CD14-positive monocyte (primary cell): ENCODE data around the gene GLDN. TPM values are rescaled to one million over a fixed set of nuclear protein-coding genes. Genes with fewer than 3 reads are reported as not detected.

Source experiments
- DNase-seq, 3 donors: peaks; one replicate each; pipeline ENCODE4 v3.0.0-alpha.2; 2011 to 2022
- H2AFZ ChIP-seq: 2 replicates; pipeline ENCODE4 v1.6.0; 2012; ENCODE audit warnings: mild to moderate bottlenecking, low read depth, low read length, inconsistent platforms; ENCODE audit not compliant: insufficient read depth, poor library complexity, severe bottlenecking
- H3K27ac ChIP-seq, 2 donors: 1 replicate in 1 of 2; 2 replicates in 1 of 2; pipeline ENCODE4 v1.5.1; 2012 to 2013; ENCODE audit warnings: low read length in 2 of 2, control low read depth in 1 of 2, inconsistent platforms in 1 of 2, low read depth in 1 of 2, mild to moderate bottlenecking in 1 of 2
- H3K27me3 ChIP-seq, 2 donors: one replicate each; pipeline versions ENCODE4 v1.6.0 to v1.6.1; 2011 to 2013; ENCODE audit warnings: low read length in 2 of 2; ENCODE audit not compliant: control insufficient read depth in 2 of 2, insufficient read depth in 2 of 2
- H3K36me3 ChIP-seq, 2 donors: replicated peaks in 1 of 2; 1 replicate in 1 of 2; 2 replicates in 1 of 2; pipeline versions ENCODE4 v1.5.1 to v1.6.1; 2012 to 2013; ENCODE audit warnings: low read length in 2 of 2, control low read depth in 1 of 2, inconsistent platforms in 1 of 2, mild to moderate bottlenecking in 1 of 2; ENCODE audit not compliant: insufficient read depth in 2 of 2, control insufficient read depth in 1 of 2
- H3K4me1 ChIP-seq, 2 donors: 1 replicate in 1 of 2; 2 replicates in 1 of 2; pipeline versions ENCODE4 v1.5.1 to v1.6.1; 2012 to 2013; ENCODE audit warnings: low read length in 2 of 2, control low read depth in 1 of 2, inconsistent platforms in 1 of 2, mild to moderate bottlenecking in 1 of 2, moderate library complexity in 1 of 2; ENCODE audit not compliant: insufficient read depth in 2 of 2, control insufficient read depth in 1 of 2
- H3K4me2 ChIP-seq: replicated peaks from 2 replicates; pipeline ENCODE3; 2012; ENCODE audit warnings: low read length, moderate library complexity, mild to moderate bottlenecking; ENCODE audit not compliant: poor library complexity, severe bottlenecking; ENCODE audit errors: extremely low read depth
- H3K4me3 ChIP-seq, 3 experiments: fragments of 200-600 bp in 1 of 3; sonication (generic) in 1 of 3; replicated peaks in 1 of 3; 1 replicate in 2 of 3; 2 replicates in 1 of 3; pipeline ENCODE4 v1.5.1; 2011 to 2013; ENCODE audit warnings: low read length in 3 of 3, mild to moderate bottlenecking in 3 of 3, control low read depth in 2 of 3, low read depth in 2 of 3, inconsistent platforms in 1 of 3, moderate library complexity in 1 of 3
- H3K79me2 ChIP-seq: 2 replicates; pipeline ENCODE4 v1.6.0; 2012; ENCODE audit warnings: mild to moderate bottlenecking, control low read depth, inconsistent platforms, low read length, moderate library complexity; ENCODE audit not compliant: insufficient read depth
- H3K9ac ChIP-seq: 2 replicates; pipeline ENCODE4 v1.6.0; 2017; ENCODE audit warnings: low read length, mild to moderate bottlenecking; ENCODE audit not compliant: insufficient read depth, poor library complexity, severe bottlenecking
- H3K9me3 ChIP-seq, 2 donors: replicated peaks in 1 of 2; 1 replicate in 1 of 2; 2 replicates in 1 of 2; pipeline versions ENCODE4 v1.5.1 to v1.6.1; 2012 to 2013; ENCODE audit warnings: low read length in 2 of 2, control low read depth in 1 of 2; ENCODE audit not compliant: control insufficient read depth in 1 of 2, insufficient read depth in 1 of 2
- H4K20me1 ChIP-seq: 2 replicates; pipeline ENCODE4 v1.6.0; 2012; ENCODE audit warnings: mild to moderate bottlenecking, low read length, control low read depth, moderate library complexity; ENCODE audit not compliant: insufficient read depth
- H3K27ac Mint-ChIP-seq, 7 donors: one replicate each; pipeline ENCODE4 v1.8.0; 2020; ENCODE audit warnings: mild to moderate bottlenecking in 7 of 7, mixed read lengths in 7 of 7, moderate library complexity in 6 of 7, inconsistent platforms in 2 of 7
- H3K27me3 Mint-ChIP-seq, 3 donors: one replicate each; pipeline ENCODE4 v1.8.0; 2021 to 2022; ENCODE audit warnings: low read depth in 3 of 3, mild to moderate bottlenecking in 3 of 3, mixed read lengths in 3 of 3, moderate library complexity in 3 of 3, inconsistent platforms in 1 of 3
- H3K36me3 Mint-ChIP-seq, 2 donors: one replicate each; pipeline ENCODE4 v1.8.0; 2020; ENCODE audit warnings: mixed read lengths in 2 of 2, inconsistent platforms in 1 of 2, mild to moderate bottlenecking in 1 of 2
- H3K4me1 Mint-ChIP-seq: one replicate; pipeline ENCODE4 v1.8.0; 2020; ENCODE audit warnings: mild to moderate bottlenecking, mixed read lengths
- H3K4me3 Mint-ChIP-seq, 2 donors: one replicate each; pipeline ENCODE4 v1.8.0; 2020; ENCODE audit warnings: mild to moderate bottlenecking in 2 of 2, mixed read lengths in 2 of 2, moderate library complexity in 1 of 2
- H3K9me3 Mint-ChIP-seq, 7 donors: one replicate each; pipeline ENCODE4 v1.8.0; 2020 to 2022; ENCODE audit warnings: mixed read lengths in 7 of 7, mild to moderate bottlenecking in 6 of 7, moderate library complexity in 6 of 7, inconsistent platforms in 2 of 7
- WGBS: methylation state at CpG from one replicate; pipeline ENCODE4 v1.1.5; 2013; ENCODE audit warnings: missing lambda C conversion rate; ENCODE audit not compliant: insufficient coverage; 5-methylcytosine and 5-hydroxymethylcytosine counted together
- intact Hi-C, 2 donors: fragments of 100-400 bp; cut with micrococcal nuclease; formaldehyde crosslinking; loops; one replicate each; pipeline versions ENCODE4 v1.15.0 to v1.15.1; 2023
- polyA plus RNA-seq, 3 donors: library from polyadenylated mRNA; depleted of rRNA in 1 of 3; unstranded in 2 of 3; stranded (reverse) in 1 of 3; fragments of 300-500 nt in 2 of 3; fragments of >200 nt in 1 of 3; fragmentation: Illumina TruSeq in 2 of 3; gene quantifications; 1 replicate in 2 of 3; 2 replicates in 1 of 3; pipeline ENCODE4 v1.2.3, GENCODE V29; 2012 to 2021
- TF ChIP-seq, protein P1 (sequence below): fragments of 200-600 bp; IDR thresholded peaks from one replicate; pipeline ENCODE4 v1.8.0; 2022; ENCODE audit warnings: antibody characterized with exemption, mild to moderate bottlenecking

GLDN gene
- polyA plus RNA-seq, 3 donors, result 0.04 TPM; not detected in 2

DNA sequence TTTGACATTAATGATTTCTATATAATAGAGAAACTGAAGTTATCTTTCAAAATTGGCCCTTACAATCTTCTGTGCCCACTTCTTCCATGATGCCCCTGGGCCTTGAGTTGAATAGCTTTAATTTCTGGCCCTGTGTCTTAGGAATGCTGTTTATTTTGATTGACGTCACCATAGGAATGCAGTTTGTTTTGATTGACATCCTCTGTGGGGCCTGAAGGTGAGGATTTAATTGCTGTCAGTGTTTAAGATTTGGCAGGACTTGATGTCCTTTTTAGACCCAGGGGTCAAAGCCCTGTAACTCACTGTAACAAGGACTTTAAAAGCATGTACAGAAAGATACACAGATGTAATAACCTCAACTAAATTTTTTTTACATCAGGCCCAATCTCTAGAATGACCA lies 83.3 kb downstream of the GLDN start:
- TF ChIP-seq, protein P1, sequence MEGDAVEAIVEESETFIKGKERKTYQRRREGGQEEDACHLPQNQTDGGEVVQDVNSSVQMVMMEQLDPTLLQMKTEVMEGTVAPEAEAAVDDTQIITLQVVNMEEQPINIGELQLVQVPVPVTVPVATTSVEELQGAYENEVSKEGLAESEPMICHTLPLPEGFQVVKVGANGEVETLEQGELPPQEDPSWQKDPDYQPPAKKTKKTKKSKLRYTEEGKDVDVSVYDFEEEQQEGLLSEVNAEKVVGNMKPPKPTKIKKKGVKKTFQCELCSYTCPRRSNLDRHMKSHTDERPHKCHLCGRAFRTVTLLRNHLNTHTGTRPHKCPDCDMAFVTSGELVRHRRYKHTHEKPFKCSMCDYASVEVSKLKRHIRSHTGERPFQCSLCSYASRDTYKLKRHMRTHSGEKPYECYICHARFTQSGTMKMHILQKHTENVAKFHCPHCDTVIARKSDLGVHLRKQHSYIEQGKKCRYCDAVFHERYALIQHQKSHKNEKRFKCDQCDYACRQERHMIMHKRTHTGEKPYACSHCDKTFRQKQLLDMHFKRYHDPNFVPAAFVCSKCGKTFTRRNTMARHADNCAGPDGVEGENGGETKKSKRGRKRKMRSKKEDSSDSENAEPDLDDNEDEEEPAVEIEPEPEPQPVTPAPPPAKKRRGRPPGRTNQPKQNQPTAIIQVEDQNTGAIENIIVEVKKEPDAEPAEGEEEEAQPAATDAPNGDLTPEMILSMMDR, result no peak
- intact Hi-C loops, result no loop called here

DNA sequence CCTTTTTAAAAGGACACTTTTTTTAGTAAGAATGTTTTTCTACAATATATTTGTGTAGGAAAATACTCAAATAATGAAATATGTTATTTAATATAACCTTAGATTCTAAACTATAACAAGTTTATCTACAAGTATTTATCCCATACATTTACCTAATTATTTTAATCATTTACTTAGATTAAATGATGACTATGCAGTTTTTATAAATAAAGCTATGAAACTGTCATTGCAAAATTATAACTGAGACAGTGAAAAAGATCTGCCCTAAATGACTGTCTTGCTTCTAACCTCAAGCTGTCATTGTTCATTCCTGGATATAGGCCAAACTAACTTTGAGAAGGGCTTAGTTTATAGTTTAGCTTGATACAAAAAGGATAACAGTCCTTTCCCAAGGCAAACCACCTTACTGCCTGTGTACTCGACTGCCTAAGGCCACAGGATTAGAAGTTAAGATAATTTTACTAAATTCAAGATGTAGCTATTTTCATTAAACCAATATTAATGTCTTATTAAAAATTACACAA lies 84.1 kb downstream of the GLDN start:
- H3K4me1 ChIP-seq, result no peaks in the 10 kb centered on the region
- no peak for DNase-seq
- Mint-ChIP-seq H3K27ac (no peak overlapping the region), H3K4me1 (no peaks in the 10 kb centered on the region), H3K4me3 (no peak overlapping the region), H3K9me3 (peaks cover 0 to 5% (median 5%) of the 10 kb centered on the region in 7 donors), H3K36me3 (no peaks in the 10 kb centered on the region), H3K27me3 (peaks cover 0 to 6% (median 0%) of the 10 kb centered on the region in 3 donors)
- H3K79me2 ChIP-seq, result no peaks in the 10 kb centered on the region
- TF ChIP-seq, protein P1, result no peak
- H3K27me3 ChIP-seq, result no peaks in the 10 kb centered on the region
- no peaks in the 10 kb centered on the region for H3K9me3 ChIP-seq
- no peak overlapping the region for H2AFZ ChIP-seq
- no peak overlapping the region for H3K27ac ChIP-seq
- no peak overlapping the region for H3K4me3 ChIP-seq
- no peaks in the 10 kb centered on the region for H4K20me1 ChIP-seq
- no peak overlapping the region for H3K9ac ChIP-seq
- H3K36me3 ChIP-seq, result no peaks in the 10 kb centered on the region
- WGBS, result no CpG with 5 or more reads among the region's 1 CpG
- intact Hi-C loops, result no loop called here
- no peak overlapping the region for H3K4me2 ChIP-seq

More for the DNA sequence above, 83.3 kb downstream of the GLDN start:
- no peaks in the 10 kb centered on the region for H3K79me2 ChIP-seq
- H2AFZ ChIP-seq, result no peak overlapping the region
- H3K4me1 ChIP-seq, result no peaks in the 10 kb centered on the region
- no peaks in the 10 kb centered on the region for H3K36me3 ChIP-seq
- H3K27me3 ChIP-seq, result no peaks in the 10 kb centered on the region
- DNase-seq, result no peak
- Mint-ChIP-seq H3K4me3 (no peak overlapping the region), H3K4me1 (no peaks in the 10 kb centered on the region), H3K27me3 (peaks cover 0 to 6% (median 0%) of the 10 kb centered on the region in 3 donors), H3K27ac (no peak overlapping the region), H3K9me3 (peaks cover 0 to 5% (median 4%) of the 10 kb centered on the region in 7 donors), H3K36me3 (no peaks in the 10 kb centered on the region)
- H3K4me3 ChIP-seq, result no peak overlapping the region
- H3K4me2 ChIP-seq, result no peak overlapping the region
- no peak overlapping the region for H3K27ac ChIP-seq
- WGBS, result no CpG with 5 or more reads among the region's 1 CpG
- H3K9me3 ChIP-seq, result no peaks in the 10 kb centered on the region
- no peak overlapping the region for H3K9ac ChIP-seq
- H4K20me1 ChIP-seq, result no peaks in the 10 kb centered on the region
